ENCODE data around the gene ITGA6. TPM values are rescaled to one million over a fixed set of nuclear protein-coding genes. Genes with fewer than 3 reads are reported as not detected.

ITGA6 gene
- total RNA-seq, 1 experiment from 2014 or later: 78.3 TPM

GRCh38 chr2:172489681-172490080 lies 62.3 kb downstream of the ITGA6 start:
- Histone ChIP-seq H4K20me1 (ENCODE audit: control insufficient read depth, insufficient read depth, insufficient read length) (no peaks in the 10 kb centered on the region), H2AK5ac (ENCODE audit: insufficient read length, low read length) (no peak overlapping the region), H3K79me2 (ENCODE audit: insufficient read depth, low read length) (no peaks in the 10 kb centered on the region), H3K27ac (ENCODE audit: insufficient read length, low read depth, low read length) (no peak overlapping the region), H3K9ac (ENCODE audit: extremely low read depth, insufficient read length, low read length) (no peak overlapping the region), H2BK20ac (ENCODE audit: low read depth, low read length, poor library complexity, severe bottlenecking) (no peak overlapping the region), H3K4ac (ENCODE audit: low read depth, low read length) (no peak overlapping the region), H2BK12ac (ENCODE audit: insufficient read length, low read depth, low read length) (no peak overlapping the region), H2BK120ac (ENCODE audit: low read depth, low read length, poor library complexity, severe bottlenecking) (no peak overlapping the region), H3K23ac (ENCODE audit: insufficient read length, low read depth, low read length) (no peak overlapping the region), H3K79me1 (ENCODE audit: insufficient read depth, low read depth, low read length, poor library complexity, severe bottlenecking) (no peaks in the 10 kb centered on the region), H3K27me3 (ENCODE audit: insufficient read depth, low read length) (no peaks in the 10 kb centered on the region), H4K8ac (replicated peaks; ENCODE audit: insufficient read length, low read depth, low read length) (no peak overlapping the region), H3K56ac (ENCODE audit: insufficient read length, low read depth, low read length) (no peak overlapping the region), H4K5ac (ENCODE audit: insufficient read length, low read depth, low read length) (no peak overlapping the region), H3K9me3 (ENCODE audit: control insufficient read depth, low read depth, low read length) (no peaks in the 10 kb centered on the region), H2BK15ac (ENCODE audit: low read depth, low read length) (no peak overlapping the region), H3K23me2 (ENCODE audit: insufficient read length, low read depth, low read length, poor library complexity, severe bottlenecking) (no peaks in the 10 kb centered on the region), H3K18ac (ENCODE audit: insufficient read length, low read depth, low read length) (no peak overlapping the region), H3K4me1 (ENCODE audit: insufficient read depth, low read length) (no peaks in the 10 kb centered on the region), H2BK5ac (ENCODE audit: insufficient read length, low read length) (no peak overlapping the region), H3T11ph (ENCODE audit: low read length) (no peak overlapping the region), H2AFZ (ENCODE audit: low read length) (no peak overlapping the region), H3K4me2 (ENCODE audit: insufficient read depth, insufficient read length, low read length) (no peak overlapping the region), H4K91ac (ENCODE audit: insufficient read length, low read depth, low read length) (no peak overlapping the region), H3K14ac (ENCODE audit: insufficient read depth, low read length) (no peak overlapping the region)
- no peak for DNase-seq
- H3K4me3 Mint-ChIP-seq: no peak overlapping the region
- TF ChIP-seq, protein P1, sequence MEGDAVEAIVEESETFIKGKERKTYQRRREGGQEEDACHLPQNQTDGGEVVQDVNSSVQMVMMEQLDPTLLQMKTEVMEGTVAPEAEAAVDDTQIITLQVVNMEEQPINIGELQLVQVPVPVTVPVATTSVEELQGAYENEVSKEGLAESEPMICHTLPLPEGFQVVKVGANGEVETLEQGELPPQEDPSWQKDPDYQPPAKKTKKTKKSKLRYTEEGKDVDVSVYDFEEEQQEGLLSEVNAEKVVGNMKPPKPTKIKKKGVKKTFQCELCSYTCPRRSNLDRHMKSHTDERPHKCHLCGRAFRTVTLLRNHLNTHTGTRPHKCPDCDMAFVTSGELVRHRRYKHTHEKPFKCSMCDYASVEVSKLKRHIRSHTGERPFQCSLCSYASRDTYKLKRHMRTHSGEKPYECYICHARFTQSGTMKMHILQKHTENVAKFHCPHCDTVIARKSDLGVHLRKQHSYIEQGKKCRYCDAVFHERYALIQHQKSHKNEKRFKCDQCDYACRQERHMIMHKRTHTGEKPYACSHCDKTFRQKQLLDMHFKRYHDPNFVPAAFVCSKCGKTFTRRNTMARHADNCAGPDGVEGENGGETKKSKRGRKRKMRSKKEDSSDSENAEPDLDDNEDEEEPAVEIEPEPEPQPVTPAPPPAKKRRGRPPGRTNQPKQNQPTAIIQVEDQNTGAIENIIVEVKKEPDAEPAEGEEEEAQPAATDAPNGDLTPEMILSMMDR (conservative IDR thresholded peaks at IDR 0.05): no peak
- H3K27me3 Mint-ChIP-seq (ENCODE audit: low read depth): no peaks in the 10 kb centered on the region
- no peak overlapping the region for H3K27ac Mint-ChIP-seq
- H3K36me3 Mint-ChIP-seq (ENCODE audit: insufficient read depth in 1 of 3, low read depth in 3 of 3): peaks cover 40 to 89% (median 89%) of the 10 kb centered on the region in 3 experiments
- no peaks in the 10 kb centered on the region for H3K9me3 Mint-ChIP-seq
- H3K4me1 Mint-ChIP-seq: no peaks in the 10 kb centered on the region

Measured in H9 (cell line).